ENCODE measurements around the gene ZNF620.

Gene ZNF620

DNA sequence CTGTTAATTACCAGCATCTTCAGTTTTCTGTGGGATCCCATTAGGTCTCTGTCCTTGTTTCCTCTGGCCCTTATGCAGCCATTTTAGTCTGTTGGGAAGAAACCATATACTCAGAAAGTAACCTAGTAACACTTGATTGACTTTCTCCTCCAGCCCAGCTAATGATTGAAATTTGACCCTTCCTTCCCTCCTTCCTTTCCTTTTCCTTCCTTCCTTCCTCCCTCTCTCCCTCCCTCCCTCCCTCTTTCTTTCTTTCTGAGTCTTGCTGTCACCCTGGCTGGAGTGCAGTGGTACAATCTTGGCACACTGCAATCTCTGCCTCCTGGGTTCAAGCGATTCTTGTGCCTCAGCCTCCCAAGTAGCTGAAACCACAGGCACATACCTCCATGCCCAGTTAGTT is 5.9 kb upstream of the ZNF620 start:
- Histone ChIP-seq H3K9me3 (replicated peaks; ENCODE audit: insufficient read depth, low read length) (no peaks in the 10 kb centered on the region), H3K79me2 (ENCODE audit: low read length) (no peaks in the 10 kb centered on the region), H3K4me2 (ENCODE audit: low read depth, low read length) (no peak overlapping the region), H4K20me1 (ENCODE audit: insufficient read depth, low read length) (no peaks in the 10 kb centered on the region), H3K4me3 (ENCODE audit: low read length) (no peak overlapping the region), H3K9ac (ENCODE audit: low read length) (no peak overlapping the region), H3K27me3 (replicated peaks; ENCODE audit: insufficient read depth, low read length) (no peaks in the 10 kb centered on the region), H2AFZ (ENCODE audit: low read length) (no peak overlapping the region), H3K36me3 (replicated peaks; ENCODE audit: insufficient read depth, low read length) (no peaks in the 10 kb centered on the region), H3K9me2 (replicated peaks; ENCODE audit: insufficient read depth, low read length) (no peaks in the 10 kb centered on the region), H3K4me1 (ENCODE audit: low read length) (no peaks in the 10 kb centered on the region), H3K27ac (ENCODE audit: low read length) (no peak overlapping the region), H3F3A (ENCODE audit: insufficient read depth, low read length) (no peaks in the 10 kb centered on the region)
- no peak for DNase-seq
- TF ChIP-seq EZH2 (optimal IDR thresholded peaks at IDR 0.05; ENCODE audit: low read depth, low read length) (no peak), EZH2phosphoT487 (IDR thresholded peaks at IDR 0.05; ENCODE audit: low read length) (no peak)
- TF ChIP-seq, protein P1, sequence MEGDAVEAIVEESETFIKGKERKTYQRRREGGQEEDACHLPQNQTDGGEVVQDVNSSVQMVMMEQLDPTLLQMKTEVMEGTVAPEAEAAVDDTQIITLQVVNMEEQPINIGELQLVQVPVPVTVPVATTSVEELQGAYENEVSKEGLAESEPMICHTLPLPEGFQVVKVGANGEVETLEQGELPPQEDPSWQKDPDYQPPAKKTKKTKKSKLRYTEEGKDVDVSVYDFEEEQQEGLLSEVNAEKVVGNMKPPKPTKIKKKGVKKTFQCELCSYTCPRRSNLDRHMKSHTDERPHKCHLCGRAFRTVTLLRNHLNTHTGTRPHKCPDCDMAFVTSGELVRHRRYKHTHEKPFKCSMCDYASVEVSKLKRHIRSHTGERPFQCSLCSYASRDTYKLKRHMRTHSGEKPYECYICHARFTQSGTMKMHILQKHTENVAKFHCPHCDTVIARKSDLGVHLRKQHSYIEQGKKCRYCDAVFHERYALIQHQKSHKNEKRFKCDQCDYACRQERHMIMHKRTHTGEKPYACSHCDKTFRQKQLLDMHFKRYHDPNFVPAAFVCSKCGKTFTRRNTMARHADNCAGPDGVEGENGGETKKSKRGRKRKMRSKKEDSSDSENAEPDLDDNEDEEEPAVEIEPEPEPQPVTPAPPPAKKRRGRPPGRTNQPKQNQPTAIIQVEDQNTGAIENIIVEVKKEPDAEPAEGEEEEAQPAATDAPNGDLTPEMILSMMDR (IDR thresholded peaks at IDR 0.05; ENCODE audit: low read length) = no peak

DNA sequence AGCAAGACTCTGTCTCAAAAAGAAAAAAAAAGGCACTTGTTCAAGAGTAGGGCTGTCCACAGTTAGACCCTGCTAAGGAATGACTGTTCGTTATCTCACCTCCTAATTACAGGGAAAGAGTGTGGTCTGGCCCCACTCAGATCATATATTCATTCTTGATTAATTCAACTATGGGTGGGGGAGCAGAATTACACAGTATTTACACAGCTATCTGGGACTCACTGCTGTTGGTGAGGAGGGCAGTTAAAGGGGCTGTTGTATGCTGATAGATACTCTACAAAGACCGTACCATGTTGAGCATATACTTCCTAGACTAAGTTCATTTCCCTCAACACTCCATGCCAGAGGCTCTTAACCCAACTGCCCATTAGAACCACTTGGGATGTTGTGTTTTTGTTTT is 3.8 kb upstream of the ZNF620 start:
- H2AFZ ChIP-seq (ENCODE audit: low read length) = no peak overlapping the region
- no peak overlapping the region for H3K4me2 ChIP-seq (ENCODE audit: low read depth, low read length)
- no peaks in the 10 kb centered on the region for H3F3A ChIP-seq (ENCODE audit: insufficient read depth, low read length)

DNA sequence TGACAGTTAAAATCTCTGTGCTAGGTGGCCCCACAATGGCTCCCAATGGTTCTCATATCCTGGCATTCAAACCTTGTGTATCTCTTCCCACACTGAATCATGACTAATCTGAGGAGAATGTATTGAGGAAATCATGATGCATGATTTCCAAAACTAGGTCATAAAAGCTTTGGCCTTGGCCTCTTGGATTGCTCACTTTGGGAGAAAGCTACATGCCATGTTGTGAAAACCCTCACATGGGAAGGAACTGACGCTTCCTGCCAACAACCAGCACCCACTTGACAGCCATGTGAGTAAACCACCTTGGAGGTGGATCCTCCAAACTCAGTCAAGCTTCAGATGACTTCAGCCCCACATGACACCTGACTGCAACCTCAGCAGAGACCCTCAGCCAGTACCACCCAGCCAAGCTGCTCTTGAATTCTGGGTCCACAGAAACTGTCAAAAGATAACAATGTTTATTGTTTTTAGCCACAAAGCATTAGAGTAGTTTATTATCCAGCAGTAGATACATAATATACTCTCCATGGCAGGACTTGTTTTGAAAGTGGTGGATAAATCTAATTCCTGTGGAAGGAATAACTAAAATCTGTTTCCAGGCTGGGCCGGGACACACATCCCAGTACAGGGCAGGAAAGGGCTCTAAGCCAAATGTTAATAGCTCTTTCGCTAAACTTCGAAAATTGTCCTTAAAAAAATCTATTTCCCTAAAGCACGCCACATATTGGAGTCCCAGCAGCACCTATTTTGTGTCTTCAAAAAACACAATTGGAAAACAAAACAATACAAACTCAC is 1.0 kb upstream of the ZNF620 start:
- Histone ChIP-seq H3K4me3 (ENCODE audit: low read length) (no peak overlapping the region), H3K27ac (ENCODE audit: low read length) (no peak overlapping the region), H3K9me2 (replicated peaks; ENCODE audit: insufficient read depth, low read length) (no peaks in the 10 kb centered on the region), H3F3A (ENCODE audit: insufficient read depth, low read length) (no peaks in the 10 kb centered on the region), H3K4me2 (ENCODE audit: low read depth, low read length) (no peak overlapping the region), H3K36me3 (replicated peaks; ENCODE audit: insufficient read depth, low read length) (no peaks in the 10 kb centered on the region), H3K4me1 (ENCODE audit: low read length) (no peaks in the 10 kb centered on the region), H3K9me3 (replicated peaks; ENCODE audit: insufficient read depth, low read length) (no peaks in the 10 kb centered on the region), H3K9ac (ENCODE audit: low read length) (no peak overlapping the region), H4K20me1 (ENCODE audit: insufficient read depth, low read length) (no peaks in the 10 kb centered on the region), H3K79me2 (ENCODE audit: low read length) (no peaks in the 10 kb centered on the region), H2AFZ (ENCODE audit: low read length) (no peak overlapping the region), H3K27me3 (replicated peaks; ENCODE audit: insufficient read depth, low read length) (no peaks in the 10 kb centered on the region)
- TF ChIP-seq, protein P1 (IDR thresholded peaks at IDR 0.05; ENCODE audit: low read length) = no peak
- TF ChIP-seq EZH2phosphoT487 (IDR thresholded peaks at IDR 0.05; ENCODE audit: low read length) = no peak
- no peak for TF ChIP-seq EZH2 (optimal IDR thresholded peaks at IDR 0.05; ENCODE audit: low read depth, low read length)
- DNase-seq = no peak

More for the DNA sequence above, 3.8 kb upstream of the ZNF620 start:
- H4K20me1 ChIP-seq (ENCODE audit: insufficient read depth, low read length) = no peaks in the 10 kb centered on the region
- no peak overlapping the region for H3K4me3 ChIP-seq (ENCODE audit: low read length)
- H3K9me2 ChIP-seq (replicated peaks; ENCODE audit: insufficient read depth, low read length) = no peaks in the 10 kb centered on the region
- H3K9me3 ChIP-seq (replicated peaks; ENCODE audit: insufficient read depth, low read length) = no peaks in the 10 kb centered on the region
- no peaks in the 10 kb centered on the region for H3K27me3 ChIP-seq (replicated peaks; ENCODE audit: insufficient read depth, low read length)
- H3K36me3 ChIP-seq (replicated peaks; ENCODE audit: insufficient read depth, low read length) = no peaks in the 10 kb centered on the region
- no peaks in the 10 kb centered on the region for H3K79me2 ChIP-seq (ENCODE audit: low read length)
- TF ChIP-seq EZH2phosphoT487 (IDR thresholded peaks at IDR 0.05; ENCODE audit: low read length) = no peak
- TF ChIP-seq, protein P1 (IDR thresholded peaks at IDR 0.05; ENCODE audit: low read length) = no peak
- TF ChIP-seq EZH2 (optimal IDR thresholded peaks at IDR 0.05; ENCODE audit: low read depth, low read length) = no peak
- H3K9ac ChIP-seq (ENCODE audit: low read length) = no peak overlapping the region
- no peak for DNase-seq
- no peak overlapping the region for H3K27ac ChIP-seq (ENCODE audit: low read length)
- H3K4me1 ChIP-seq (ENCODE audit: low read length) = no peaks in the 10 kb centered on the region
